K562 (cell line): Measurements from ENCODE around the gene LINC00305. TPM values are rescaled to one million over a fixed set of nuclear protein-coding genes. Genes with fewer than 3 reads are reported as not detected.

ENCODE experiments used
- ATAC-seq: fragments of 200-7000 bp; cut with Tn5 transposase; 3 replicates; pipeline ENCODE4 v1.9.1; 2020; ENCODE audit warnings: moderate library complexity
- BruUV-seq: library from RNA; stranded (reverse); fragments of 400-500 nt; replicated peaks from 2 replicates; lab custom pipeline; 2021; lab: Mats Ljungman, UMichigan
- CTCF ChIA-PET: fragments of 300-600 bp; formaldehyde crosslinking; extraction: SDS; loops from one replicate; lab custom pipeline; 2021; ENCODE audit warnings: low intra/inter-chr PET ratio; lab: Yijun Ruan, JAX
- POLR2A ChIA-PET: fragments of 300-600, 350-650 bp; sonication (Branson Sonifier 250); formaldehyde crosslinking; extraction: SDS; loops from one replicate; lab custom pipeline; 2021; ENCODE audit warnings: antibody characterized with exemption, inconsistent platforms; lab: Yijun Ruan, JAX
- DNase-seq, 4 experiments: peaks; one replicate each; pipeline versions ENCODE4 v3.0.0 to v3.0.0-alpha.2; 2011 to 2018; ENCODE audit warnings: low spot score in 3 of 4, mixed read lengths in 3 of 4; ENCODE audit errors: extremely low read depth in 1 of 4
- FAIRE-seq: peaks from 2 replicates; lab custom pipeline; 2011; peaks lifted over from hg19 to GRCh38; lab: Jason Lieb, UNC
- H2AFZ ChIP-seq: 2 replicates; pipeline ENCODE4 v1.6.0; 2011; ENCODE audit warnings: low read depth, low read length, control low read depth, inconsistent platforms
- H3K27ac ChIP-seq: fragments of 200-600 bp; 3 replicates; pipeline ENCODE4 v1.8.0; 2011; ENCODE audit warnings: low read depth, mild to moderate bottlenecking, control low read depth, inconsistent platforms, low read length, moderate library complexity, mixed read lengths; ENCODE audit errors: extremely low read depth
- H3K27me3 ChIP-seq, 2 experiments: fragments of 300-600 bp in 1 of 2; 2 replicates in 1 of 2; 3 replicates in 1 of 2; pipeline versions ENCODE4 v1.6.0 to v1.8.0; 2011; ENCODE audit warnings: inconsistent platforms in 2 of 2, low read length in 2 of 2, mild to moderate bottlenecking in 1 of 2, mixed read lengths in 1 of 2, moderate library complexity in 1 of 2; ENCODE audit not compliant: control insufficient read depth in 2 of 2, insufficient read depth in 2 of 2
- H3K36me3 ChIP-seq: fragments of 300-600 bp; 3 replicates; pipeline ENCODE4 v1.8.0; 2011; ENCODE audit warnings: mild to moderate bottlenecking, low read length, inconsistent platforms; ENCODE audit not compliant: control insufficient read depth, insufficient read depth
- H3K4me1 ChIP-seq, 2 experiments: fragments of 200-600 bp in 1 of 2; replicated peaks in 1 of 2; 2 replicates in 1 of 2; 3 replicates in 1 of 2; pipeline versions ENCODE4 v1.5.1 to v1.8.0; 2011; ENCODE audit warnings: inconsistent platforms in 2 of 2, low read length in 2 of 2, mild to moderate bottlenecking in 1 of 2, mixed read lengths in 1 of 2, moderate library complexity in 1 of 2; ENCODE audit not compliant: control insufficient read depth in 2 of 2, insufficient read depth in 2 of 2
- H3K4me2 ChIP-seq: 2 replicates; pipeline ENCODE4 v1.6.1; 2011; ENCODE audit warnings: low read length, control low read depth, inconsistent platforms, mixed read lengths; ENCODE audit not compliant: insufficient read depth
- H3K4me3 ChIP-seq: fragments of 200-600 bp; sonication (generic), shearing (Covaris generic); 2 replicates; pipeline ENCODE4 v1.5.1; 2016; ENCODE audit warnings: control low read depth, inconsistent platforms
- H3K79me2 ChIP-seq: fragments of 200-600 bp; 3 replicates; pipeline ENCODE4 v1.8.0; 2011; ENCODE audit warnings: low read length, inconsistent platforms; ENCODE audit not compliant: control insufficient read depth, insufficient read depth
- H3K9ac ChIP-seq, 2 experiments: 2 replicates each; pipeline versions ENCODE4 v1.6.0 to v1.6.1; 2011; ENCODE audit warnings: low read depth in 2 of 2, low read length in 2 of 2, control low read depth in 1 of 2, inconsistent platforms in 1 of 2, mild to moderate bottlenecking in 1 of 2, mixed read lengths in 1 of 2; ENCODE audit not compliant: insufficient read depth in 1 of 2
- H3K9me1 ChIP-seq: one replicate; pipeline ENCODE4 v1.6.0; 2011; ENCODE audit warnings: inconsistent platforms, mild to moderate bottlenecking, low read length, moderate library complexity; ENCODE audit not compliant: control insufficient read depth, insufficient read depth
- H3K9me3 ChIP-seq: replicated peaks from 2 replicates; pipeline ENCODE4 v1.5.1; 2011; ENCODE audit warnings: low read depth, low read length, inconsistent platforms; ENCODE audit not compliant: control insufficient read depth, insufficient read depth
- H4K20me1 ChIP-seq: replicated peaks from 2 replicates; pipeline ENCODE4 v1.6.1; 2011; ENCODE audit warnings: low read length, inconsistent platforms, mixed read lengths; ENCODE audit not compliant: control insufficient read depth, insufficient read depth
- CHCHD3 ChIP-seq: fragments of 250-450 bp; sonication (Bioruptor Pico); IDR thresholded peaks from 2 replicates; pipeline ENCODE4 v2.1.2; 2022; ENCODE audit warnings: mild to moderate bottlenecking
- FOXA3 ChIP-seq, 2 experiments: fragments of 450-650 bp in 1 of 2; sonication (generic) in 1 of 2; formaldehyde crosslinking; IDR thresholded peaks in 1 of 2; conservative IDR thresholded peaks in 1 of 2; 2 replicates each; pipeline versions ENCODE4 v1.4.0 to v1.8.0; 2020 to 2022; ENCODE audit warnings: mild to moderate bottlenecking in 2 of 2, missing genetic modification reagents in 1 of 2
- FUS ChIP-seq: fragments of 200-400 bp; formaldehyde crosslinking; optimal IDR thresholded peaks from 2 replicates; pipeline ENCODE3; 2017; ENCODE audit warnings: low read depth, low read length
- HDAC1 ChIP-seq, 2 experiments: fragments of 450-650 bp; IDR thresholded peaks; 2 replicates each; pipeline ENCODE4 v1.6.1; 2016 to 2017; ENCODE audit warnings: inconsistent platforms in 1 of 2, mild to moderate bottlenecking in 1 of 2, moderate library complexity in 1 of 2
- HDGF ChIP-seq: fragments of 450-650 bp; IDR thresholded peaks from 2 replicates; pipeline ENCODE4 v1.6.1; 2016
- KLF13 ChIP-seq: fragments of 450-650 bp; IDR thresholded peaks from 2 replicates; pipeline ENCODE4 v1.6.1; 2016; ENCODE audit warnings: missing genetic modification characterization, low read depth, mild to moderate bottlenecking, missing compliant biosample characterization, moderate library complexity, borderline replicate concordance
- RREB1 ChIP-seq: fragments of 250-450 bp; sonication (Bioruptor Pico); IDR thresholded peaks from 2 replicates; pipeline ENCODE4 v1.4.0; 2020
- TAF15 ChIP-seq: fragments of 200-400 bp; formaldehyde crosslinking; IDR thresholded peaks from 2 replicates; pipeline ENCODE4 v1.6.1; 2017; ENCODE audit warnings: mild to moderate bottlenecking, low read depth, low read length, moderate library complexity
- TRIM24 ChIP-seq, 2 experiments: fragments of 450-650 bp; IDR thresholded peaks; 2 replicates each; pipeline ENCODE4 v1.6.1; 2016
- ZNF239 ChIP-seq: fragments of 250-450 bp; sonication (Bioruptor Pico); IDR thresholded peaks from 2 replicates; pipeline ENCODE4 v1.4.0; 2020; ENCODE audit warnings: mild to moderate bottlenecking
- ZNF511 ChIP-seq: sonication (generic); formaldehyde crosslinking; IDR thresholded peaks from 2 replicates; pipeline ENCODE4 v1.8.0; 2022; ENCODE audit warnings: mild to moderate bottlenecking, missing genetic modification reagents
- WGBS: fragments of 100-300 bp; shearing (Covaris generic); methylation state at CpG from one replicate; pipeline ENCODE4 v1.1.6; 2016; ENCODE audit warnings: low coverage, mixed read lengths; ENCODE audit not compliant: insufficient coverage; ENCODE audit errors: missing lambda C conversion rate; 5-methylcytosine and 5-hydroxymethylcytosine counted together
- in situ Hi-C: fragments of 300-500 bp; cut with MboI; formaldehyde crosslinking; loops from 4 replicates; pipeline ENCODE4 v1.15.0; 2018; ENCODE audit warnings: inconsistent platforms, mixed read lengths
- intact Hi-C: fragments of 100-400 bp; cut with micrococcal nuclease; formaldehyde crosslinking; loops from 2 replicates; pipeline ENCODE4 v1.14.2; 2022
- polyA plus RNA-seq, 8 experiments: library from polyadenylated mRNA; depleted of rRNA in 4 of 8; stranded (reverse) in 5 of 8; unstranded in 3 of 8; fragments of >200 nt; fragmentation: Nextera tagmentation in 2 of 8; fragmentation: Illumina TruSeq in 1 of 8; extraction: Ambion mirVana in 2 of 8; extraction: Trizol in 1 of 8; gene quantifications; 2 replicates each; pipeline versions ENCODE4 v1.2.1 to v1.2.3, GENCODE V29; 2011 to 2014; ENCODE audit warnings: inconsistent platforms in 1 of 8, missing spikeins in 1 of 8
- total RNA-seq, 7 experiments: library from RNA; depleted of rRNA in 6 of 7; stranded (reverse); fragments of >200 nt in 6 of 7; fragmentation: Illumina TruSeq in 2 of 7; extraction: Trizol in 2 of 7; gene quantifications; 2 replicates each; pipeline versions ENCODE4 v1.2.1 to v1.2.3, GENCODE V29; 2011 to 2021; ENCODE audit warnings: low replicate concordance in 1 of 7

The LINC00305 gene
- total and polyA plus RNA-seq, 9 of the 15 experiments (the other 6 are each of a cell fraction or from before 2014, with no cell fraction given): not detected

- Histone ChIP-seq H3K4me3 (no peak overlapping the region), H2AFZ (no peak overlapping the region), H3K9me3 (no peaks in the 10 kb centered on the region)
- WGBS: 1% methylated on average over 4 of the region's 5 CpGs
- no peak for DNase-seq
- in situ Hi-C loops: no loop called here
- no peak for TF ChIP-seq CHCHD3 (CRISPR knock-in tag)
- TF ChIP-seq HDAC1 (IDR thresholded peaks at IDR 0.05): no peak
- no peak for TF ChIP-seq ZNF239 (CRISPR knock-in tag)
- no peak for TF ChIP-seq RREB1 (CRISPR knock-in tag)
- no peak for TF ChIP-seq KLF13
- TF ChIP-seq FOXA3 (CRISPR knock-in tag; conservative IDR thresholded peaks at IDR 0.05 in 1 of 2, IDR thresholded peaks at IDR 0.05 in 1 of 2): no peak
- no peak for TF ChIP-seq ZNF511 (CRISPR knock-in tag)
- TF ChIP-seq HDGF: no peak
- no peak for TF ChIP-seq TAF15
- TF ChIP-seq TRIM24 (IDR thresholded peaks at IDR 0.05): no peak
- TF ChIP-seq FUS: no peak
- TF ChIP-seq, all 486 proteins: peak for 0
- Histone ChIP-seq H3K36me3 (no peaks in the 10 kb centered on the region), H3K79me2 (no peaks in the 10 kb centered on the region), H3K9ac (no peak overlapping the region), H3K27me3 (no peaks in the 10 kb centered on the region), H3K4me2 (no peak overlapping the region), H3K9me1 (no peaks in the 10 kb centered on the region), H3K27ac (no peak overlapping the region), H3K4me1 (no peaks in the 10 kb centered on the region), H4K20me1 (no peaks in the 10 kb centered on the region)
- CTCF ChIA-PET: no interaction called here
- no TSS peak for BruUV-seq
- no peak for ATAC-seq
- intact Hi-C loops: no loop called here
- FAIRE-seq: no peak
- POLR2A ChIA-PET: no interaction called here
Observed at GRCh38 chr18:64178860-64179259, 30.0 kb upstream of the LINC00305 start.
